ENCODE data around the gene RIPK4. TPM values are rescaled to one million over a fixed set of nuclear protein-coding genes. Genes with fewer than 3 reads are reported as not detected.

Gene RIPK4
- total and polyA plus RNA-seq, 2 of the 13 experiments (the other 11 are each of a cell fraction or from before 2014, with no cell fraction given): 3.1 to 4.9 TPM

- no peak for ATAC-seq
- Histone ChIP-seq H4K20me1 (ENCODE audit: insufficient read depth, low read length) (no peaks in the 10 kb centered on the region), H3K27ac (ENCODE audit: extremely low read length, insufficient read depth, low read length) (no peak overlapping the region), H2AFZ (ENCODE audit: low read length) (no peak overlapping the region), H3K4me1 (ENCODE audit: insufficient read depth, low read length) (no peaks in the 10 kb centered on the region), H3K36me3 (replicated peaks in 1 of 2; ENCODE audit: control insufficient read depth in 1 of 2, insufficient read depth in 2 of 2, low read length in 2 of 2) (no peaks in the 10 kb centered on the region), H3K4me2 (ENCODE audit: low read depth, low read length) (no peak overlapping the region), H3K4me3 (replicated peaks in 1 of 3; ENCODE audit: insufficient read depth in 1 of 3, low read depth in 2 of 3, low read length in 3 of 3) (no peak overlapping the region), H3K9me3 (ENCODE audit: low read length) (peaks cover 11% of the 10 kb centered on the region), H3K79me2 (ENCODE audit: insufficient read depth, low read length) (no peaks in the 10 kb centered on the region), H3K27me3 (ENCODE audit: control insufficient read depth in 1 of 2, insufficient read depth in 2 of 2, low read length in 2 of 2) (no peaks in the 10 kb centered on the region), H3K9ac (ENCODE audit: insufficient read depth, low read depth, low read length) (no peak overlapping the region)
- ChIA-PET POLR2A (no interaction called here), CTCF (ENCODE audit: low intra/inter-chr PET ratio, low total read pairs) (no interaction called here)
- in situ Hi-C loops (cut with HindIII; ENCODE audit: extremely low pct_ligation_motif_present, low pct_unique_long_range_greater_than_20kb) (no loop called here), intact Hi-C loops (cut with micrococcal nuclease; ENCODE audit: unreplicated experiment) (no loop called here)
- TF ChIP-seq TEF (CRISPR knock-in tag; IDR thresholded peaks at IDR 0.05) (no peak), SNAPC2 (CRISPR knock-in tag; IDR thresholded peaks at IDR 0.05) (no peak), MAFF (IDR thresholded peaks at IDR 0.05; ENCODE audit: low read depth, low read length) (peak; percentile 80), FOXK1 (CRISPR knock-in tag; IDR thresholded peaks at IDR 0.05; ENCODE audit: borderline replicate concordance, low read depth) (no peak), ZNF329 (CRISPR knock-in tag; IDR thresholded peaks at IDR 0.05; ENCODE audit: low read depth) (no peak), PRDM10 (CRISPR knock-in tag; IDR thresholded peaks at IDR 0.05; ENCODE audit: low read depth) (no peak), ZNF446 (CRISPR knock-in tag; IDR thresholded peaks at IDR 0.05) (no peak), BRF2 (CRISPR knock-in tag; IDR thresholded peaks at IDR 0.05) (no peak), MAFK (conservative IDR thresholded peaks at IDR 0.05 in 1 of 2, IDR thresholded peaks at IDR 0.05 in 1 of 2; ENCODE audit: low read length in 2 of 2) (peak; percentile 83 to 85), ZFP36 (IDR thresholded peaks at IDR 0.05; ENCODE audit: borderline replicate concordance, low read depth, low read length, partially characterized antibody) (no peak), ZNF646 (CRISPR knock-in tag; IDR thresholded peaks at IDR 0.05) (no peak), SNAPC5 (CRISPR knock-in tag; IDR thresholded peaks at IDR 0.05; ENCODE audit: borderline replicate concordance) (no peak), ZFP1 (CRISPR knock-in tag; IDR thresholded peaks at IDR 0.05) (peak; percentile 93; the same call in 1 of the 2 replicates)
- WGBS (ENCODE audit: low lambda C conversion rate): 63% methylated on average over 3 of the region's 3 CpGs
- FAIRE-seq: no peak
- no peak for DNase-seq (ENCODE audit: low spot score)
- no TSS peak for BruUV-seq (replicated peaks)
Measured at GRCh38 chr21:41792711-41793110, 25.9 kb upstream of the RIPK4 start.
